K562 (cell line): Measurements from ENCODE around the gene ENDOV. TPM values are rescaled to one million over a fixed set of nuclear protein-coding genes. Genes with fewer than 3 reads are reported as not detected.

Experiments used
- ATAC-seq: fragments of 200-7000 bp; cut with Tn5 transposase; 3 replicates; pipeline ENCODE4 v1.9.1; 2020; ENCODE audit warnings: moderate library complexity
- Bru-seq: library from RNA; stranded (reverse); fragments of 400-500 nt; gene quantifications from one replicate; lab custom pipeline; 2021; lab: Mats Ljungman, UMichigan
- BruChase-seq, 2 experiments: library from RNA; stranded (reverse); fragments of 400-500 nt; gene quantifications; one replicate each; lab custom pipeline; 2021; lab: Mats Ljungman, UMichigan
- BruUV-seq: library from RNA; stranded (reverse); fragments of 400-500 nt; replicated peaks from 2 replicates; lab custom pipeline; 2021; lab: Mats Ljungman, UMichigan
- CTCF ChIA-PET: fragments of 300-600 bp; formaldehyde crosslinking; extraction: SDS; loops from one replicate; lab custom pipeline; 2021; ENCODE audit warnings: low intra/inter-chr PET ratio; lab: Yijun Ruan, JAX
- POLR2A ChIA-PET: fragments of 300-600, 350-650 bp; sonication (Branson Sonifier 250); formaldehyde crosslinking; extraction: SDS; loops from one replicate; lab custom pipeline; 2021; ENCODE audit warnings: antibody characterized with exemption, inconsistent platforms; lab: Yijun Ruan, JAX
- DNase-seq, 4 experiments: peaks; one replicate each; pipeline versions ENCODE4 v3.0.0 to v3.0.0-alpha.2; 2011 to 2018; ENCODE audit warnings: low spot score in 3 of 4, mixed read lengths in 3 of 4; ENCODE audit errors: extremely low read depth in 1 of 4
- FAIRE-seq: peaks from 2 replicates; lab custom pipeline; 2011; peaks lifted over from hg19 to GRCh38; lab: Jason Lieb, UNC
- H2AFZ ChIP-seq: 2 replicates; pipeline ENCODE4 v1.6.0; 2011; ENCODE audit warnings: low read depth, low read length, control low read depth, inconsistent platforms
- H3K27ac ChIP-seq: fragments of 200-600 bp; 3 replicates; pipeline ENCODE4 v1.8.0; 2011; ENCODE audit warnings: low read depth, mild to moderate bottlenecking, control low read depth, inconsistent platforms, low read length, moderate library complexity, mixed read lengths; ENCODE audit errors: extremely low read depth
- H3K27me3 ChIP-seq, 2 experiments: fragments of 300-600 bp in 1 of 2; 2 replicates in 1 of 2; 3 replicates in 1 of 2; pipeline versions ENCODE4 v1.6.0 to v1.8.0; 2011; ENCODE audit warnings: inconsistent platforms in 2 of 2, low read length in 2 of 2, mild to moderate bottlenecking in 1 of 2, mixed read lengths in 1 of 2, moderate library complexity in 1 of 2; ENCODE audit not compliant: control insufficient read depth in 2 of 2, insufficient read depth in 2 of 2
- H3K36me3 ChIP-seq: fragments of 300-600 bp; 3 replicates; pipeline ENCODE4 v1.8.0; 2011; ENCODE audit warnings: mild to moderate bottlenecking, low read length, inconsistent platforms; ENCODE audit not compliant: control insufficient read depth, insufficient read depth
- H3K4me1 ChIP-seq, 2 experiments: fragments of 200-600 bp in 1 of 2; replicated peaks in 1 of 2; 2 replicates in 1 of 2; 3 replicates in 1 of 2; pipeline versions ENCODE4 v1.5.1 to v1.8.0; 2011; ENCODE audit warnings: inconsistent platforms in 2 of 2, low read length in 2 of 2, mild to moderate bottlenecking in 1 of 2, mixed read lengths in 1 of 2, moderate library complexity in 1 of 2; ENCODE audit not compliant: control insufficient read depth in 2 of 2, insufficient read depth in 2 of 2
- H3K4me2 ChIP-seq: 2 replicates; pipeline ENCODE4 v1.6.1; 2011; ENCODE audit warnings: low read length, control low read depth, inconsistent platforms, mixed read lengths; ENCODE audit not compliant: insufficient read depth
- H3K4me3 ChIP-seq: fragments of 200-600 bp; sonication (generic), shearing (Covaris generic); 2 replicates; pipeline ENCODE4 v1.5.1; 2016; ENCODE audit warnings: control low read depth, inconsistent platforms
- H3K79me2 ChIP-seq: fragments of 200-600 bp; 3 replicates; pipeline ENCODE4 v1.8.0; 2011; ENCODE audit warnings: low read length, inconsistent platforms; ENCODE audit not compliant: control insufficient read depth, insufficient read depth
- H3K9ac ChIP-seq, 2 experiments: 2 replicates each; pipeline versions ENCODE4 v1.6.0 to v1.6.1; 2011; ENCODE audit warnings: low read depth in 2 of 2, low read length in 2 of 2, control low read depth in 1 of 2, inconsistent platforms in 1 of 2, mild to moderate bottlenecking in 1 of 2, mixed read lengths in 1 of 2; ENCODE audit not compliant: insufficient read depth in 1 of 2
- H3K9me1 ChIP-seq: one replicate; pipeline ENCODE4 v1.6.0; 2011; ENCODE audit warnings: inconsistent platforms, mild to moderate bottlenecking, low read length, moderate library complexity; ENCODE audit not compliant: control insufficient read depth, insufficient read depth
- H3K9me3 ChIP-seq: replicated peaks from 2 replicates; pipeline ENCODE4 v1.5.1; 2011; ENCODE audit warnings: low read depth, low read length, inconsistent platforms; ENCODE audit not compliant: control insufficient read depth, insufficient read depth
- H4K20me1 ChIP-seq: replicated peaks from 2 replicates; pipeline ENCODE4 v1.6.1; 2011; ENCODE audit warnings: low read length, inconsistent platforms, mixed read lengths; ENCODE audit not compliant: control insufficient read depth, insufficient read depth
- ATF1 ChIP-seq, 2 experiments: fragments of 450-650 bp in 1 of 2; IDR thresholded peaks; 2 replicates each; pipeline ENCODE4 v1.6.1; 2016; ENCODE audit warnings: missing compliant biosample characterization in 1 of 2, missing genetic modification characterization in 1 of 2
- ATF2 ChIP-seq: sonication (generic); formaldehyde crosslinking; IDR thresholded peaks from 2 replicates; pipeline ENCODE4 v1.8.1; 2022; ENCODE audit warnings: missing genetic modification reagents
- BRCA1 ChIP-seq, 2 experiments: fragments of 450-650 bp in 1 of 2; sonication (generic) in 1 of 2; formaldehyde crosslinking in 1 of 2; IDR thresholded peaks; 2 replicates each; pipeline versions ENCODE4 v1.5.0 to v1.6.1; 2017 to 2020; ENCODE audit warnings: mild to moderate bottlenecking in 1 of 2, missing genetic modification reagents in 1 of 2
- C11orf30 ChIP-seq: fragments of 450-650 bp; IDR thresholded peaks from 2 replicates; pipeline ENCODE4 v1.6.1; 2016; ENCODE audit warnings: low read depth, mild to moderate bottlenecking
- CBX2 ChIP-seq: fragments of 200-600 bp; sonication (generic); IDR thresholded peaks from one replicate; pipeline ENCODE4 v1.6.1; 2012; ENCODE audit warnings: mild to moderate bottlenecking, low read length, inconsistent platforms; ENCODE audit not compliant: insufficient read depth, poor library complexity, severe bottlenecking
- HCFC1 ChIP-seq: IDR thresholded peaks from 2 replicates; pipeline ENCODE4 v1.6.1; 2012; ENCODE audit warnings: low read depth, low read length, improper control_type of control experiment
- HDGF ChIP-seq: fragments of 450-650 bp; IDR thresholded peaks from 2 replicates; pipeline ENCODE4 v1.6.1; 2016
- KLF13 ChIP-seq: fragments of 450-650 bp; IDR thresholded peaks from 2 replicates; pipeline ENCODE4 v1.6.1; 2016; ENCODE audit warnings: missing genetic modification characterization, low read depth, mild to moderate bottlenecking, missing compliant biosample characterization, moderate library complexity, borderline replicate concordance
- LEF1 ChIP-seq: fragments of 450-650 bp; IDR thresholded peaks from 2 replicates; pipeline ENCODE4 v1.6.1; 2016; ENCODE audit warnings: mild to moderate bottlenecking
- RBFOX2 ChIP-seq: fragments of 200-400 bp; formaldehyde crosslinking; IDR thresholded peaks from 2 replicates; pipeline ENCODE4 v1.6.1; 2017; ENCODE audit warnings: low read depth, mild to moderate bottlenecking, low read length, moderate library complexity
- SMARCC2 ChIP-seq: fragments of 450-650 bp; IDR thresholded peaks from 2 replicates; pipeline ENCODE4 v1.6.1; 2017; ENCODE audit warnings: antibody characterized with exemption, moderate library complexity, mild to moderate bottlenecking, low read depth
- TBP ChIP-seq: optimal IDR thresholded peaks from 2 replicates; pipeline ENCODE3; 2011; ENCODE audit warnings: low read depth, low read length, improper control_type of control experiment
- ZNF354B ChIP-seq: fragments of 250-450 bp; sonication (Bioruptor Pico); IDR thresholded peaks from 2 replicates; pipeline ENCODE4 v1.4.0; 2020
- ZNF830 ChIP-seq: fragments of 250-450 bp; sonication (Bioruptor Pico); IDR thresholded peaks from 2 replicates; pipeline ENCODE4 v1.5.0; 2021; ENCODE audit warnings: mild to moderate bottlenecking
- WGBS: fragments of 100-300 bp; shearing (Covaris generic); methylation state at CpG from one replicate; pipeline ENCODE4 v1.1.6; 2016; ENCODE audit warnings: low coverage, mixed read lengths; ENCODE audit not compliant: insufficient coverage; ENCODE audit errors: missing lambda C conversion rate; 5-methylcytosine and 5-hydroxymethylcytosine counted together
- in situ Hi-C: fragments of 300-500 bp; cut with MboI; formaldehyde crosslinking; loops from 4 replicates; pipeline ENCODE4 v1.15.0; 2018; ENCODE audit warnings: inconsistent platforms, mixed read lengths
- intact Hi-C: fragments of 100-400 bp; cut with micrococcal nuclease; formaldehyde crosslinking; loops from 2 replicates; pipeline ENCODE4 v1.14.2; 2022
- long read RNA-seq, 3 experiments: library from polyadenylated mRNA in 2 of 3; library from RNA in 1 of 3; unstranded in 2 of 3; stranded (forward) in 1 of 3; transcript quantifications; one replicate each; pipeline ENCODE4 v2.0.0, GENCODE V29; 2019 to 2022
- polyA minus RNA-seq, 3 experiments: library from RNA; depleted of rRNA, polyadenylated mRNA; stranded (reverse); fragments of >200 nt; gene quantifications; 2 replicates each; pipeline ENCODE4 v1.2.3, GENCODE V29; 2011
- polyA plus RNA-seq, 8 experiments: library from polyadenylated mRNA; depleted of rRNA in 4 of 8; stranded (reverse) in 5 of 8; unstranded in 3 of 8; fragments of >200 nt; fragmentation: Nextera tagmentation in 2 of 8; fragmentation: Illumina TruSeq in 1 of 8; extraction: Ambion mirVana in 2 of 8; extraction: Trizol in 1 of 8; gene quantifications; 2 replicates each; pipeline versions ENCODE4 v1.2.1 to v1.2.3, GENCODE V29; 2011 to 2014; ENCODE audit warnings: inconsistent platforms in 1 of 8, missing spikeins in 1 of 8
- total RNA-seq, 7 experiments: library from RNA; depleted of rRNA in 6 of 7; stranded (reverse); fragments of >200 nt in 6 of 7; fragmentation: Illumina TruSeq in 2 of 7; extraction: Trizol in 2 of 7; gene quantifications; 2 replicates each; pipeline versions ENCODE4 v1.2.1 to v1.2.3, GENCODE V29; 2011 to 2021; ENCODE audit warnings: low replicate concordance in 1 of 7
- TF ChIP-seq, protein P1 (sequence below): sonication (generic); formaldehyde crosslinking; IDR thresholded peaks from 2 replicates; pipeline ENCODE4 v1.9.0; 2022; ENCODE audit warnings: mild to moderate bottlenecking, missing genetic modification reagents

Gene ENDOV
- 28.5 and 57.0 TPM in 2 replicates for total RNA-seq (2011; cell fraction: chromatin; rRNA removed; ENCODE audit: low replicate concordance)
- 34.7 and 37.9 TPM in 2 replicates for total RNA-seq (2011; cell fraction: nucleolus; rRNA removed)
- 40.0 and 51.1 TPM in 2 replicates for total RNA-seq (2011; cell fraction: nucleoplasm; rRNA removed)
- 3.1 and 5.2 TPM in 2 replicates for total RNA-seq (2014; rRNA removed)
- 2.0 and 2.3 TPM in 2 replicates for total RNA-seq (2014; rRNA removed; fragmentation: Illumina TruSeq; extraction: Trizol)
- total RNA-seq (2015; rRNA removed; fragmentation: Illumina TruSeq; extraction: Trizol), result 2.8 and 3.7 TPM in 2 replicates
- 7.1 and 7.3 TPM in 2 replicates for total RNA-seq (2021)
- polyA plus RNA-seq (2011; rRNA removed), result 7.9 and 8.2 TPM in 2 replicates
- polyA plus RNA-seq (2011; cell fraction: cytosol; rRNA removed), result 6.6 and 8.3 TPM in 2 replicates
- polyA plus RNA-seq (2011; cell fraction: nucleus; rRNA removed), result 11.9 and 21.5 TPM in 2 replicates
- 7.7 and 9.4 TPM in 2 replicates for polyA plus RNA-seq (2012)
- polyA plus RNA-seq (2014; fragmentation: Illumina TruSeq; extraction: Trizol), result 4.3 and 5.0 TPM in 2 replicates
- polyA plus RNA-seq (2014; fragmentation: Nextera tagmentation; extraction: Ambion mirVana), result 1 to 10 TPM; 1.2 to 3.2 TPM
- 3.8 and 5.6 TPM in 2 replicates for polyA plus RNA-seq (2014; rRNA removed)
- polyA minus RNA-seq (2011; rRNA and poly(A)+ RNA removed), result 5.5 and 6.0 TPM in 2 replicates
- 2.5 and 3.7 TPM in 2 replicates for polyA minus RNA-seq (2011; cell fraction: cytosol; rRNA and poly(A)+ RNA removed)
- polyA minus RNA-seq (2011; cell fraction: nucleus; rRNA and poly(A)+ RNA removed), result 8.9 and 14.3 TPM in 2 replicates
- percentile 48 among the genes with signal in this experiment for Bru-seq, nascent RNA
- percentile 42 among the genes with signal in this experiment for BruChase-seq, experiment 1, labeled RNA remaining after a 2-hour chase
- percentile 40 among the genes with signal in this experiment for BruChase-seq, experiment 2, labeled RNA remaining after a 6-hour chase
- long read RNA-seq, experiment 1, partial matches to known transcripts, result 1 of 16 reads
- long read RNA-seq, experiment 1, other reads (novel, unspliced or antisense), result 14 of 16 reads
- long read RNA-seq, experiment 2, partial matches to known transcripts, result 0 of 6 reads
- long read RNA-seq, experiment 2, other reads (novel, unspliced or antisense), result 5 of 6 reads
- long read RNA-seq, experiment 3, partial matches to known transcripts, result 1 of 4 reads
- long read RNA-seq, experiment 3, other reads (novel, unspliced or antisense), result 3 of 4 reads

GRCh38 chr17:80414803-80415625 is at the start of gene ENDOV:
Gene ENDOV, plus strand, starts transcription at chr17:80415167. Its CDS starts 28 bp downstream, at chr17:80415195.
- no peaks in the 10 kb centered on the region for H4K20me1 ChIP-seq
- POLR2A ChIA-PET, result interaction anchor here (0.6 kb wide), 2 partner anchors 212 to 570 kb away, joined by 3 read pairs; no protein-coding TSS in a partner anchor
- peaks cover 7% of the 10 kb centered on the region; the same call in 2 of the 3 replicates for H3K79me2 ChIP-seq
- peak within 1 kb of the TSS; percentile 77 for H3K27ac ChIP-seq
- H3K27me3 ChIP-seq, result peaks cover 7 to 16% of the 10 kb centered on the region in 2 experiments; a peak in 4 of 5 replicates
- BruUV-seq, result TSS peak; percentile 77
- H3K4me2 ChIP-seq, result peak within 1 kb of the TSS; percentile 93
- H3K9ac ChIP-seq, result peak within 1 kb of the TSS; percentile 81 to 99
- intact Hi-C loops (loop anchor here (5.0 kb wide), 1 partner anchor 218 kb away; no protein-coding TSS in a partner anchor), in situ Hi-C loops (no loop called here)
- peak; percentile 74 for FAIRE-seq
- peak; percentile 97 for ATAC-seq
- peaks cover 3 to 19% of the 10 kb centered on the region in 2 experiments; a peak in 4 of 5 replicates for H3K4me1 ChIP-seq
- H3K9me1 ChIP-seq, result no peaks in the 10 kb centered on the region
- no peaks in the 10 kb centered on the region for H3K9me3 ChIP-seq
- DNase-seq, result peak; percentile 95 to 99 (median 98)
- 0 out of 3 replicates have a peak, but pooled peaks cover 3% of the 10 kb centered on the region for H3K36me3 ChIP-seq
- H2AFZ ChIP-seq, result peak within 1 kb of the TSS; percentile 89
- 0% methylated on average over 68 of the region's 97 CpGs for WGBS
- H3K4me3 ChIP-seq, result peak within 1 kb of the TSS; percentile 59
- CTCF ChIA-PET, result no interaction called here
- TF ChIP-seq KLF13 (tag) (peak; percentile 90), TBP (peak; percentile 46), ZNF354B (CRISPR knock-in tag) (no peak), CBX2 (no peak), BRCA1 (IDR thresholded peaks at IDR 0.05) (no peak), BRCA1 (CRISPR knock-in tag; IDR thresholded peaks at IDR 0.05) (no peak; the same call in 1 of the 2 replicates), SMARCC2 (no peak), LEF1 (no peak), RBFOX2 (peak; percentile 77), ZNF830 (CRISPR knock-in tag) (no peak), HCFC1 (peak; percentile 81), C11orf30 (peak; percentile 98), ATF1 (CRISPR knock-in tag; IDR thresholded peaks at IDR 0.05) (peak; percentile 84), ATF1 (tag; IDR thresholded peaks at IDR 0.05) (peak; percentile 99), ATF2 (CRISPR knock-in tag) (no peak), HDGF (no peak)
- TF ChIP-seq, protein P1, sequence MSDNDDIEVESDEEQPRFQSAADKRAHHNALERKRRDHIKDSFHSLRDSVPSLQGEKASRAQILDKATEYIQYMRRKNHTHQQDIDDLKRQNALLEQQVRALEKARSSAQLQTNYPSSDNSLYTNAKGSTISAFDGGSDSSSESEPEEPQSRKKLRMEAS (CRISPR knock-in tag), result peak; percentile 50; the same call in 1 of the 2 replicates
